NT2/D1 (cell line): ENCODE data around the gene MYO1G.

Source experiments
- YY1 ChIP-seq: IDR thresholded peaks from 2 replicates; pipeline ENCODE4 v1.6.1; 2011; ENCODE audit not compliant: insufficient read length, insufficient read depth
- ZNF274 ChIP-seq: IDR thresholded peaks from 2 replicates; pipeline ENCODE4 v1.6.1; 2011; ENCODE audit warnings: mild to moderate bottlenecking, low read depth, low read length

GRCh38 chr7:45007571-45008328 is 28.9 kb upstream of the MYO1G start:
- TF ChIP-seq ZNF274 (no peak), YY1 (no peak)
